Measurements from ENCODE around the gene SOX10. TPM values are rescaled to one million over a fixed set of nuclear protein-coding genes. Genes with fewer than 3 reads are reported as not detected.

The SOX10 gene
- total and polyA plus RNA-seq, 9 of the 15 experiments (the other 6 are each of a cell fraction or from before 2014, with no cell fraction given): not detected

GRCh38 chr22:37951305-37951704 lies 33.0 kb downstream of the SOX10 start (continued):
- peak; percentile 37 for TF ChIP-seq PHF20 (IDR thresholded peaks at IDR 0.05; ENCODE audit: partially characterized antibody)
- TF ChIP-seq ETV1 (tag; conservative IDR thresholded peaks at IDR 0.05; ENCODE audit: low read depth): no peak
- peak; percentile 42 for TF ChIP-seq ZBTB12 (CRISPR knock-in tag; IDR thresholded peaks at IDR 0.05)
- TF ChIP-seq ZNF79 (CRISPR knock-in tag; IDR thresholded peaks at IDR 0.05; ENCODE audit: low read depth): no peak
- peak; percentile 52; the same call in 1 of the 2 replicates for TF ChIP-seq ATF1 (CRISPR knock-in tag; IDR thresholded peaks at IDR 0.05)
- TF ChIP-seq ATF1 (tag; IDR thresholded peaks at IDR 0.05): peak; percentile 68
- no peak for TF ChIP-seq ZNF609 (CRISPR knock-in tag; IDR thresholded peaks at IDR 0.05; ENCODE audit: borderline replicate concordance)
- no peak for TF ChIP-seq HDAC3 (IDR thresholded peaks at IDR 0.05; ENCODE audit: borderline replicate concordance, partially characterized antibody)
- no peak for TF ChIP-seq E2F4 (CRISPR knock-in tag; IDR thresholded peaks at IDR 0.05; ENCODE audit: low read depth)
- no peak for TF ChIP-seq KHSRP (IDR thresholded peaks at IDR 0.05)
- no peak for TF ChIP-seq FOXO4 (CRISPR knock-in tag; IDR thresholded peaks at IDR 0.05)
- no peak for TF ChIP-seq ZBTB33 (CRISPR knock-in tag; IDR thresholded peaks at IDR 0.05)
- TF ChIP-seq E2F8 (IDR thresholded peaks at IDR 0.05; ENCODE audit: low read depth, partially characterized antibody): no peak
- no peak for TF ChIP-seq ZNF511 (CRISPR knock-in tag; IDR thresholded peaks at IDR 0.05)
